RWPE1 (cell line): ENCODE data around the gene ARL6IP4.

Source experiments
- CTCF ChIA-PET: fragments of 350-600 bp; sonication (Branson Sonifier 250); formaldehyde crosslinking; extraction: SDS; loops from one replicate; lab custom pipeline; 2021; lab: Yijun Ruan, JAX
- POLR2A ChIA-PET: fragments of 400-600 bp; formaldehyde crosslinking; extraction: SDS; loops from one replicate; lab custom pipeline; 2020; ENCODE audit warnings: antibody characterized with exemption; ENCODE audit not compliant: low non-redundant PET; lab: Yijun Ruan, JAX
- DNase-seq: peaks from one replicate; pipeline ENCODE4 v3.0.0; 2012; ENCODE audit warnings: low spot score
- H3K27ac ChIP-seq: fragments of 450-650 bp; 2 replicates; pipeline ENCODE4 v1.5.1; 2017
- CTCF ChIP-seq: fragments of 450-650 bp; conservative IDR thresholded peaks from 2 replicates; pipeline ENCODE4 v1.5.1; 2017; ENCODE audit warnings: low read depth, mild to moderate bottlenecking

ARL6IP4 gene

DNA sequence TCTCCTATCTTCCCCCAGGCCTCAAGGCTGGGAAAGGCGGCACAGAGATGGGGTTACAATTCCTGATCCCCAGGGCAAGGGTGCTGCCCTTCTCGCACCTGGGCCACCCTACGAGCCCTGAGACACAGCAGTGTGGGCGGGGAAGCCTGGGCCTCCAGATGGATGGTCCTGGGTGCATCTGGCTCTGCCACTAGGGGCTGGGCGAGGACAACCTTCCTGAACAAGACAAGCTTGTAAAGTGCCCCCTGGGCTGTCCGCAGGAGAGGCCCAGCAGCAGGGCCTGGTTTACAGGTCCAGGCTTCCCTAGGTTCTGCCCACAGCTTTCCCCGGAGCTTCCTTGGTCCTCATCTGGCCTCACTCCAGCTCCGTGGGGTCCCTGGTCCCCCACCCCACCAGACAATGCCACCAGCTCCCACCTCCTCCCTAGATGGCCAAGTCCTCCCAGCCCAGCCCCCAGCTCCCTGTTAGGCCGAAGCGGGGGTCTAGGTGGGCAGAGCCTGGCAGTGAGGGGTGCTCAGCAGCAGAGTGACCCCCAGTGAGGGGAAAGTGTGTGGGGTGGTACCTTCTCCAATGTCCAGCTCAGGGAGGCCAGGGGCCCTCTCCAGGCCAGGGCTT, 8.9 kb downstream of the ARL6IP4 start:
- CTCF ChIA-PET: interaction anchor here (0.6 to 0.7 kb wide), 2 partner anchors 107 to 129 kb away, joined by 4 to 8 read pairs; no protein-coding TSS in a partner anchor
- TF ChIP-seq CTCF: no peak
- POLR2A ChIA-PET: no interaction called here
- H3K27ac ChIP-seq: no peak overlapping the region
- no peak for DNase-seq

DNA sequence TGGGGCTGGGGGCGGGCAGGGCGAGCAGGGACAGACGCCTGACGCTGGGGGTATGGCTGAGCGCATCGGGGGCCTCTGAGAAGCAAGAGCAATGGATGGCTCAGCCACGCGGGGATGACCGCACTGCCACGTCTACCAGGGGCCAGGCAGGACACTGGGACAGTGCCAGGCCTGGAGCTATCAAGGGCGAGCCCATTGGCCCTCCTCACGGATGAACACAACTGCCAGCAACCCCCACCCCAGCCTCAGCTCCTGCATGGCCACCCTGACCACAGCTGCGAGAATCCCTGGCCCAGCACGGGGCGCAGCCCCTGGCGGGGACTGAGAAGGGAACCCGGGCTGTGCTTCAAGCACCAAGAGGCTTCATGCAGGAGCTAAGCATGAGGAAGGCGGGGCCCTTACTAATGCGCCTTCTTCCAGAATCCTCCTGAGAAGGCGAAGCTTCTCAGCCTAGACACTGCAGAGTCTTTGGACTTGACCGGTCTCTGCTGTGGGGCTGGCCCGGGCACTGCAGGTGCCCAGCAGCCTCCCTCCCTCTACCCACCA, 9.5 kb downstream of the ARL6IP4 start:
- DNase-seq: no peak
- no peak overlapping the region for H3K27ac ChIP-seq
- ChIA-PET CTCF (interaction anchor here (0.6 kb wide), 1 partner anchor 130 kb away, joined by 4 read pairs; no protein-coding TSS in a partner anchor), POLR2A (no interaction called here)
- TF ChIP-seq CTCF: no peak

GRCh38 chr12:122990561-122990960, 10.1 kb downstream of the ARL6IP4 start:
- ChIA-PET POLR2A (interaction anchor here (0.5 kb wide), 1 partner anchor 164 kb away, joined by 5 read pairs; no protein-coding TSS in a partner anchor), CTCF (no interaction called here)
- no peak overlapping the region for H3K27ac ChIP-seq
- TF ChIP-seq CTCF: no peak
- no peak for DNase-seq

GRCh38 chr12:122990961-122991622, 10.6 kb downstream of the ARL6IP4 start:
- ChIA-PET CTCF (no interaction called here), POLR2A (interaction anchor here (0.5 kb wide), 1 partner anchor 163 kb away, joined by 5 read pairs; no protein-coding TSS in a partner anchor)
- no peak for DNase-seq
- TF ChIP-seq CTCF: no peak
- no peak overlapping the region for H3K27ac ChIP-seq

GRCh38 chr12:122991623-122992275, 11.3 kb downstream of the ARL6IP4 start:
- no peak overlapping the region for H3K27ac ChIP-seq
- ChIA-PET POLR2A (no interaction called here), CTCF (no interaction called here)
- DNase-seq: no peak
- no peak for TF ChIP-seq CTCF

GRCh38 chr12:122992386-122992785, 11.9 kb downstream of the ARL6IP4 start:
- DNase-seq: no peak
- H3K27ac ChIP-seq: no peak overlapping the region
- ChIA-PET CTCF (no interaction called here), POLR2A (no interaction called here)
- no peak for TF ChIP-seq CTCF
